Thyroid gland (tissue), 4 donors: Measurements from ENCODE around the gene TNRC18.

ENCODE experiments used
- CTCF ChIP-seq, 6 experiments: fragments of 200-600 bp in 3 of 6; fragments of 450-650 bp in 3 of 6; sonication (generic) in 3 of 6; IDR thresholded peaks; one replicate each; pipeline ENCODE4 v1.5.1; 2016 to 2019; ENCODE audit warnings: antibody characterized with exemption in 6 of 6, mild to moderate bottlenecking in 2 of 6, inconsistent platforms in 1 of 6, moderate library complexity in 1 of 6
- POLR2A ChIP-seq, 2 donors: fragments of 450-650 bp; IDR thresholded peaks; one replicate each; pipeline ENCODE4 v1.6.1; 2017; ENCODE audit warnings: antibody characterized with exemption in 2 of 2, mild to moderate bottlenecking in 2 of 2, moderate library complexity in 1 of 2

GRCh38 chr7:5302577-5302976 is 121.1 kb downstream of the TNRC18 start:
- TF ChIP-seq CTCF (IDR thresholded peaks at IDR 0.05) (no peak), POLR2A (IDR thresholded peaks at IDR 0.05) (no peak)
